ENCODE data around the gene PRDX3. TPM values are rescaled to one million over a fixed set of nuclear protein-coding genes. Genes with fewer than 3 reads are reported as not detected.
A peak's percentile ranks its signal among the peaks of the same experiment; 100 is the strongest.

Gene PRDX3
- total RNA-seq, 2 experiments from 2014 or later = 156 to 175 TPM

- peaks cover 3% of the 10 kb centered on the region for H3K4me1 ChIP-seq (ENCODE audit: insufficient read depth, low read length, poor library complexity, severe bottlenecking)
- no peaks in the 10 kb centered on the region for H3K9me3 ChIP-seq (ENCODE audit: low read length)
- no peak overlapping the region for H3K4me2 ChIP-seq (ENCODE audit: low read length)
- BruUV-seq (replicated peaks) = no TSS peak
- ChIA-PET CTCF (ENCODE audit: unreplicated experiment) (no interaction called here), POLR2A (interaction anchor here (0.6 to 0.8 kb wide), 2 partner anchors 29 to 87 kb away, joined by 3 read pairs; no protein-coding TSS in a partner anchor)
- intact Hi-C loops (cut with micrococcal nuclease; ENCODE audit: unreplicated experiment) = loop anchor here (1.0 kb wide), 1 partner anchor 59 kb away; no protein-coding TSS in a partner anchor
- H3K36me3 ChIP-seq (ENCODE audit: insufficient read depth, low read length) = peaks cover 38% of the 10 kb centered on the region
- H4K20me1 ChIP-seq (ENCODE audit: insufficient read depth, low read length) = no peaks in the 10 kb centered on the region
- no peak overlapping the region for H2AFZ ChIP-seq (ENCODE audit: low read length)
- TF ChIP-seq EZH2phosphoT487 (IDR thresholded peaks at IDR 0.05; ENCODE audit: borderline replicate concordance, low read depth, low read length) (no peak), CTCF (conservative IDR thresholded peaks at IDR 0.05; ENCODE audit: low read length) (peak; percentile 69)
- H3K27ac ChIP-seq (ENCODE audit: low read depth, low read length, poor library complexity, severe bottlenecking) = no peak overlapping the region
- peak; percentile 46 for DNase-seq (ENCODE audit: low spot score)
- no peaks in the 10 kb centered on the region for H3K9me2 ChIP-seq (ENCODE audit: insufficient read depth, low read length)
- no peaks in the 10 kb centered on the region for H3K79me2 ChIP-seq (ENCODE audit: insufficient read depth, low read depth, low read length)
- H3K4me3 ChIP-seq (ENCODE audit: low read depth, low read length, poor library complexity, severe bottlenecking) = no peak overlapping the region
These were observed 39.0 kb downstream of the PRDX3 start for GRCh38 chr10:119139464-119140067.

GRCh38 chr10:119138346-119139306, 40.0 kb downstream of the PRDX3 start:
- Histone ChIP-seq H4K20me1 (ENCODE audit: insufficient read depth, low read length) (no peaks in the 10 kb centered on the region), H3K4me1 (ENCODE audit: insufficient read depth, low read length, poor library complexity, severe bottlenecking) (peaks cover 3% of the 10 kb centered on the region), H3K79me2 (ENCODE audit: insufficient read depth, low read depth, low read length) (no peaks in the 10 kb centered on the region), H2AFZ (ENCODE audit: low read length) (no peak overlapping the region), H3K9me3 (ENCODE audit: low read length) (no peaks in the 10 kb centered on the region), H3K36me3 (ENCODE audit: insufficient read depth, low read length) (peaks cover 43% of the 10 kb centered on the region), H3K4me3 (ENCODE audit: low read depth, low read length, poor library complexity, severe bottlenecking) (no peak overlapping the region), H3K4me2 (ENCODE audit: low read length) (no peak overlapping the region), H3K9me2 (ENCODE audit: insufficient read depth, low read length) (no peaks in the 10 kb centered on the region), H3K27ac (ENCODE audit: low read depth, low read length, poor library complexity, severe bottlenecking) (no peak overlapping the region)
- intact Hi-C loops (cut with micrococcal nuclease; ENCODE audit: unreplicated experiment) = loop anchor here (1.0 kb wide), 1 partner anchor 60 kb away; no protein-coding TSS in a partner anchor
- DNase-seq (ENCODE audit: low spot score) = no peak
- ChIA-PET CTCF (ENCODE audit: unreplicated experiment) (no interaction called here), POLR2A (interaction anchor here (0.6 kb wide), 1 partner anchor 86 kb away, joined by 3 read pairs; no protein-coding TSS in a partner anchor)
- TF ChIP-seq EZH2phosphoT487 (IDR thresholded peaks at IDR 0.05; ENCODE audit: borderline replicate concordance, low read depth, low read length) = no peak
- TF ChIP-seq CTCF (conservative IDR thresholded peaks at IDR 0.05; ENCODE audit: low read length) = no peak
- no TSS peak for BruUV-seq (replicated peaks)
